Neural progenitor cell (in vitro differentiated cells): Measurements from ENCODE around the gene QSOX2. TPM values are rescaled to one million over a fixed set of nuclear protein-coding genes. Genes with fewer than 3 reads are reported as not detected.

ENCODE experiments used
- DNase-seq: peaks from one replicate; pipeline ENCODE4 v3.0.0-alpha.2; 2016; ENCODE audit warnings: low spot score
- H2AFZ ChIP-seq: fragments of 200-600 bp; sonication (generic); replicated peaks from 2 replicates; pipeline ENCODE4 v1.6.1; 2016; ENCODE audit warnings: antibody characterized with exemption
- H3F3A ChIP-seq: fragments of 200-600 bp; sonication (generic); 2 replicates; pipeline ENCODE4 v1.6.1; 2016; ENCODE audit warnings: antibody characterized with exemption, low read depth
- H3K27ac ChIP-seq: fragments of 200-600 bp; sonication (generic); 2 replicates; pipeline ENCODE4 v1.5.1; 2016; ENCODE audit warnings: mild to moderate bottlenecking
- H3K27me3 ChIP-seq: fragments of 200-600 bp; sonication (generic); 2 replicates; pipeline ENCODE4 v1.6.1; 2016; ENCODE audit warnings: mild to moderate bottlenecking, moderate library complexity
- H3K36me3 ChIP-seq: fragments of 200-600 bp; sonication (generic); 2 replicates; pipeline ENCODE4 v1.5.1; 2016
- H3K4me1 ChIP-seq: fragments of 200-600 bp; sonication (generic); 2 replicates; pipeline ENCODE4 v1.6.1; 2016; ENCODE audit warnings: mixed run types
- H3K4me2 ChIP-seq: fragments of 200-600 bp; sonication (generic); 2 replicates; pipeline ENCODE4 v1.6.1; 2016
- H3K4me3 ChIP-seq: fragments of 200-600 bp; sonication (generic); 2 replicates; pipeline ENCODE4 v1.5.1; 2016
- H3K79me2 ChIP-seq: fragments of 200-600 bp; sonication (generic); 2 replicates; pipeline ENCODE4 v1.6.1; 2016; ENCODE audit warnings: low read depth
- H3K9ac ChIP-seq: fragments of 200-600 bp; sonication (generic); 2 replicates; pipeline ENCODE4 v1.6.1; 2016
- H3K9me3 ChIP-seq: fragments of 200-600 bp; sonication (generic); 2 replicates; pipeline ENCODE4 v1.5.1; 2016; ENCODE audit warnings: low read depth
- H4K20me1 ChIP-seq: fragments of 200-600 bp; sonication (generic); 2 replicates; pipeline ENCODE4 v1.6.1; 2016; ENCODE audit warnings: low read depth
- H3K27ac Mint-ChIP-seq: 3 replicates; pipeline ENCODE4 v1.8.0; 2021; ENCODE audit warnings: mixed read lengths
- H3K27me3 Mint-ChIP-seq: 2 replicates; pipeline ENCODE4 v1.8.0; 2022; ENCODE audit warnings: low read depth, mild to moderate bottlenecking, inconsistent platforms, moderate library complexity, mixed read lengths; ENCODE audit not compliant: insufficient read depth
- H3K36me3 Mint-ChIP-seq: 3 replicates; pipeline ENCODE4 v1.8.0; 2021; ENCODE audit warnings: mixed read lengths
- H3K4me1 Mint-ChIP-seq: 3 replicates; pipeline ENCODE4 v1.8.0; 2021; ENCODE audit warnings: mixed read lengths
- H3K4me3 Mint-ChIP-seq: 3 replicates; pipeline ENCODE4 v1.8.0; 2021; ENCODE audit warnings: mild to moderate bottlenecking, moderate library complexity, mixed read lengths
- H3K9me3 Mint-ChIP-seq: 3 replicates; pipeline ENCODE4 v1.8.0; 2020; ENCODE audit warnings: mixed read lengths
- EZH2 ChIP-seq: fragments of 200-600 bp; sonication (generic); IDR thresholded peaks from 2 replicates; pipeline ENCODE4 v1.6.1; 2017; ENCODE audit warnings: antibody characterized with exemption, mild to moderate bottlenecking, moderate library complexity
- EZH2phosphoT487 ChIP-seq: fragments of 200-600 bp; sonication (generic); IDR thresholded peaks from 2 replicates; pipeline ENCODE4 v1.6.1; 2017; ENCODE audit warnings: antibody characterized with exemption
- total RNA-seq: library from RNA; depleted of rRNA; stranded (reverse); fragments of >200 nt; gene quantifications from 2 replicates; pipeline ENCODE4 v1.2.3, GENCODE V29; 2015; ENCODE audit warnings: low replicate concordance
- TF ChIP-seq, protein P1 (sequence below): fragments of 200-600 bp; sonication (generic); IDR thresholded peaks from 2 replicates; pipeline ENCODE4 v1.5.1; 2017; ENCODE audit warnings: antibody characterized with exemption, mild to moderate bottlenecking

QSOX2 gene
- total RNA-seq, 1 donor from 2014 or later = 17.1 TPM

DNA sequence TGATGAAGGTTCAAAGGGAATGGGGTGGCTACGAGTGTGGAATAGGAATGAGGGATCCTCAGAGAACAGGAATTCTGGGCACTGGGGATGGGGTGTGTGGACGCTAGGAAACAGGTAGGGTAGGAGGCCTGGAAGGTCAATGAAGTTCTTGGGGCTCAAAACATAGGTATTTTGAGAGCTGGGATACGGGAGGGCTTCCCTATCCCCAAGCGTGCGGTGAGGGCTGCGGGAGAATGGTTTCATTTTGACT lies 718 bp downstream of the QSOX2 start:
- peaks cover 9% of the 10 kb centered on the region for H3K27me3 ChIP-seq
- H2AFZ ChIP-seq = peak overlapping the region; percentile 86
- TF ChIP-seq, protein P1, sequence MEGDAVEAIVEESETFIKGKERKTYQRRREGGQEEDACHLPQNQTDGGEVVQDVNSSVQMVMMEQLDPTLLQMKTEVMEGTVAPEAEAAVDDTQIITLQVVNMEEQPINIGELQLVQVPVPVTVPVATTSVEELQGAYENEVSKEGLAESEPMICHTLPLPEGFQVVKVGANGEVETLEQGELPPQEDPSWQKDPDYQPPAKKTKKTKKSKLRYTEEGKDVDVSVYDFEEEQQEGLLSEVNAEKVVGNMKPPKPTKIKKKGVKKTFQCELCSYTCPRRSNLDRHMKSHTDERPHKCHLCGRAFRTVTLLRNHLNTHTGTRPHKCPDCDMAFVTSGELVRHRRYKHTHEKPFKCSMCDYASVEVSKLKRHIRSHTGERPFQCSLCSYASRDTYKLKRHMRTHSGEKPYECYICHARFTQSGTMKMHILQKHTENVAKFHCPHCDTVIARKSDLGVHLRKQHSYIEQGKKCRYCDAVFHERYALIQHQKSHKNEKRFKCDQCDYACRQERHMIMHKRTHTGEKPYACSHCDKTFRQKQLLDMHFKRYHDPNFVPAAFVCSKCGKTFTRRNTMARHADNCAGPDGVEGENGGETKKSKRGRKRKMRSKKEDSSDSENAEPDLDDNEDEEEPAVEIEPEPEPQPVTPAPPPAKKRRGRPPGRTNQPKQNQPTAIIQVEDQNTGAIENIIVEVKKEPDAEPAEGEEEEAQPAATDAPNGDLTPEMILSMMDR = no peak
- no peak for TF ChIP-seq EZH2
- no peak for TF ChIP-seq EZH2phosphoT487
- peak overlapping the region; percentile 95 for H3K4me3 Mint-ChIP-seq
- H3K27ac ChIP-seq = no peak overlapping the region
- no peaks in the 10 kb centered on the region for H3K9me3 Mint-ChIP-seq
- peaks cover 54% of the 10 kb centered on the region for H4K20me1 ChIP-seq
- H3K27ac Mint-ChIP-seq = peak overlapping the region; percentile 74
- peaks cover 46% of the 10 kb centered on the region for H3K4me1 Mint-ChIP-seq
- no peaks in the 10 kb centered on the region for H3K9me3 ChIP-seq
- peaks cover 13% of the 10 kb centered on the region for H3F3A ChIP-seq
- H3K36me3 ChIP-seq = no peaks in the 10 kb centered on the region
- peak overlapping the region; percentile 44 for H3K9ac ChIP-seq
- peaks cover 26% of the 10 kb centered on the region for H3K4me1 ChIP-seq
- DNase-seq = no peak
- H3K27me3 Mint-ChIP-seq = peaks cover 15% of the 10 kb centered on the region
- H3K4me3 ChIP-seq = peak overlapping the region; percentile 98
- H3K79me2 ChIP-seq = peaks cover 53% of the 10 kb centered on the region
- no peaks in the 10 kb centered on the region for H3K36me3 Mint-ChIP-seq
- peak overlapping the region; percentile 82 for H3K4me2 ChIP-seq

GRCh38 chr9:136244122-136244968 lies 1.3 kb downstream of the QSOX2 start:
- H4K20me1 ChIP-seq = peaks cover 60% of the 10 kb centered on the region
- peak overlapping the region; percentile 86 for H2AFZ ChIP-seq
- peak overlapping the region; percentile 82 for H3K4me2 ChIP-seq
- peak overlapping the region; percentile 98 for H3K4me3 ChIP-seq
- peaks cover 26% of the 10 kb centered on the region for H3K4me1 ChIP-seq
- no peaks in the 10 kb centered on the region for H3K36me3 ChIP-seq
- DNase-seq = no peak
- TF ChIP-seq EZH2 = no peak
- H3K27ac ChIP-seq = no peak overlapping the region
- peak overlapping the region; percentile 95 for H3K4me3 Mint-ChIP-seq
- no peaks in the 10 kb centered on the region for H3K9me3 Mint-ChIP-seq
- H3K4me1 Mint-ChIP-seq = peaks cover 43% of the 10 kb centered on the region
- peaks cover 9% of the 10 kb centered on the region for H3K27me3 ChIP-seq
- H3K27ac Mint-ChIP-seq = peak overlapping the region; percentile 74
- peaks cover 13% of the 10 kb centered on the region for H3F3A ChIP-seq
- H3K79me2 ChIP-seq = peaks cover 59% of the 10 kb centered on the region
- peaks cover 11% of the 10 kb centered on the region for H3K27me3 Mint-ChIP-seq
- no peaks in the 10 kb centered on the region for H3K36me3 Mint-ChIP-seq
- peak overlapping the region; percentile 44 for H3K9ac ChIP-seq
- no peaks in the 10 kb centered on the region for H3K9me3 ChIP-seq

DNA sequence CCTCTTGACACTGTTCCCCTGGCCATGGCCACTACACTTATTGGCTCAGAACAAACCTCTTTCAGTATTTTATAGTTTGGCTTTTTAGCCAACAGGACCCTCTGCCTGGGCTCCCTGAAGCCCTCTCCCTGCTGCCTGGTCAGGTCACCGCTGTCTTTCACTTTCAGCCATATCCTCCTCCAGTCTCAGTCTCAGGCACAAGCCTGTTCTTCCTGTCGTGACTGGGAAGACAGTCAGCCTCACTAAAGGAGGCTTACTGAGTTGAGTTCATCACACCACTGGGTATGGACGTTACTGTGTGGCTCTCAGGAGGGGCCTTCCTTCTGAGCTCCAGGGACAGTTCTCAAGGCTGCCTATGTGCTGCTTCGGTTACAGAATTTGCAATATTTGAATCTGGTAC lies 2.0 kb downstream of the QSOX2 start:
- Histone ChIP-seq H3K9me3 (no peaks in the 10 kb centered on the region), H3F3A (peaks cover 13% of the 10 kb centered on the region), H3K79me2 (peaks cover 65% of the 10 kb centered on the region), H3K27ac (no peak overlapping the region), H3K4me3 (no peak overlapping the region), H4K20me1 (peaks cover 67% of the 10 kb centered on the region), H3K9ac (no peak overlapping the region), H3K4me2 (peak overlapping the region; percentile 82), H2AFZ (no peak overlapping the region), H3K36me3 (no peaks in the 10 kb centered on the region), H3K4me1 (peaks cover 26% of the 10 kb centered on the region), H3K27me3 (peaks cover 9% of the 10 kb centered on the region)
- Mint-ChIP-seq H3K4me3 (peak overlapping the region; percentile 95), H3K9me3 (no peaks in the 10 kb centered on the region), H3K27me3 (peaks cover 11% of the 10 kb centered on the region), H3K36me3 (no peaks in the 10 kb centered on the region), H3K4me1 (peaks cover 43% of the 10 kb centered on the region), H3K27ac (no peak overlapping the region)
- no peak for DNase-seq
- TF ChIP-seq EZH2phosphoT487 (no peak), EZH2 (no peak)
- TF ChIP-seq, protein P1 = no peak

DNA sequence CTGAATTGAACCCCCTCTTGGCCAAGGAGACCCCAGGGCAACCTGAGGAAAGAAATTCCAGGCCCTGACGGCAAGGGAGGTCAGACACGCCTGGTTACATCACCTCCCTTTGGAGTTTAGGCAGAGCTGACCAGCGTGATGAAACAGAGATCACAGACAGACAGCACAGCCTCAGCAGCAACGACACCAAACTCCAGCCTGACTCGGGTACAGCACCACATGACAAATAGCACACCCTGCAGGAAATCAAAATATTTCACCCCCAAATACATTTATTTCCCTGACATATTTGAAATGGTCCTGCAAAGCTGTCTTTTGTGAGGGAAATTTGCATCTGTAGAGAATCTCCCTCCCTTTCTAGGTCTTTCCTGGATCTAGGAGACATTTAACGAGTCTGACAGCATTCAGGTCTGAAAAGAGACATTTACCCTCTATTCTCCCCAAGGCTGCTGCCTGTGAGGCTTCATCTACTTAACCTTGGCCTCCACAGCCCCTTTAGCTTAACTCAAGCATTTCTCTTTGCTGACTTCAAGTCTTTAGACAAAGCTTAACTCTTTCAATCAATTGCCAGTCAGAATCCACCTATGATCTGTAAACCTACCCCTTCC lies 2.6 kb downstream of the QSOX2 start:
- Histone ChIP-seq H3K4me3 (no peak overlapping the region), H3K79me2 (peaks cover 71% of the 10 kb centered on the region), H3K27me3 (peaks cover 9% of the 10 kb centered on the region), H3K9me3 (no peaks in the 10 kb centered on the region), H3K9ac (no peak overlapping the region), H3K27ac (no peak overlapping the region), H3K36me3 (no peaks in the 10 kb centered on the region), H4K20me1 (peaks cover 73% of the 10 kb centered on the region), H3K4me1 (peaks cover 24% of the 10 kb centered on the region), H3F3A (peaks cover 13% of the 10 kb centered on the region), H3K4me2 (no peak overlapping the region), H2AFZ (no peak overlapping the region)
- Mint-ChIP-seq H3K27me3 (peaks cover 11% of the 10 kb centered on the region), H3K9me3 (no peaks in the 10 kb centered on the region), H3K4me3 (peak overlapping the region; percentile 95), H3K36me3 (no peaks in the 10 kb centered on the region), H3K27ac (no peak overlapping the region), H3K4me1 (peaks cover 42% of the 10 kb centered on the region)
- no peak for DNase-seq
- TF ChIP-seq, protein P1 = peak; percentile 5
- no peak for TF ChIP-seq EZH2phosphoT487
